GM06990 (cell line): ENCODE results near the gene EXD3.

Source experiments
- DNase-seq: peaks from one replicate; pipeline ENCODE4 v3.0.0-alpha.2; 2011; ENCODE audit not compliant: insufficient read length; ENCODE audit errors: extremely low read depth
- H3K27me3 ChIP-seq: replicated peaks from 2 replicates; pipeline ENCODE4 v1.6.0; 2011; ENCODE audit warnings: low read length; ENCODE audit not compliant: control insufficient read depth, insufficient read depth
- H3K36me3 ChIP-seq: 2 replicates; pipeline ENCODE4 v1.5.1; 2011; ENCODE audit warnings: low read length; ENCODE audit not compliant: control insufficient read depth, insufficient read depth
- H3K4me3 ChIP-seq: replicated peaks from 2 replicates; pipeline ENCODE4 v1.5.1; 2011; ENCODE audit warnings: low read depth, mild to moderate bottlenecking, control low read depth, low read length
- CTCF ChIP-seq: IDR thresholded peaks from 2 replicates; pipeline ENCODE4 v1.5.1; 2011; ENCODE audit warnings: low read length, control low read depth, mild to moderate bottlenecking, inconsistent platforms; ENCODE audit not compliant: insufficient read depth, poor library complexity, severe bottlenecking

EXD3 gene

GRCh38 chr9:137353223-137354152 is 69.5 kb downstream of the EXD3 start:
- no peaks in the 10 kb centered on the region for H3K36me3 ChIP-seq
- no peaks in the 10 kb centered on the region for H3K27me3 ChIP-seq
- TF ChIP-seq CTCF, result no peak
- H3K4me3 ChIP-seq, result no peak overlapping the region
- no peak for DNase-seq

GRCh38 chr9:137352511-137353222 is 70.3 kb downstream of the EXD3 start:
- DNase-seq, result no peak
- Histone ChIP-seq H3K4me3 (no peak overlapping the region), H3K36me3 (no peaks in the 10 kb centered on the region), H3K27me3 (no peaks in the 10 kb centered on the region)
- TF ChIP-seq CTCF, result no peak

GRCh38 chr9:137351781-137352501 is 71.0 kb downstream of the EXD3 start:
- Histone ChIP-seq H3K4me3 (no peak overlapping the region), H3K27me3 (no peaks in the 10 kb centered on the region), H3K36me3 (no peaks in the 10 kb centered on the region)
- no peak for DNase-seq
- TF ChIP-seq CTCF, result no peak

GRCh38 chr9:137350696-137351584 is 72.0 kb downstream of the EXD3 start:
- no peak for DNase-seq
- Histone ChIP-seq H3K4me3 (no peak overlapping the region), H3K36me3 (no peaks in the 10 kb centered on the region), H3K27me3 (no peaks in the 10 kb centered on the region)
- no peak for TF ChIP-seq CTCF

- no peak for TF ChIP-seq CTCF
- H3K4me3 ChIP-seq, result no peak overlapping the region
- no peak for DNase-seq
- H3K36me3 ChIP-seq, result no peaks in the 10 kb centered on the region
- H3K27me3 ChIP-seq, result no peaks in the 10 kb centered on the region
Observed at GRCh38 chr9:137349471-137350033, 73.4 kb downstream of the EXD3 start.
